IMR-90 (cell line): ENCODE data around the gene KRTAP5-3.

Source experiments
- CEBPB ChIP-seq: IDR thresholded peaks from 2 replicates; pipeline ENCODE4 v1.6.1; 2012; ENCODE audit warnings: low read depth, low read length, improper control_type of control experiment
- CHD1 ChIP-seq: IDR thresholded peaks from 2 replicates; pipeline ENCODE4 v1.6.1; 2012; ENCODE audit warnings: low read depth, low read length, improper control_type of control experiment
- FOS ChIP-seq: fragments of 150-350 bp; IDR thresholded peaks from 2 replicates; pipeline ENCODE4 v1.6.1; 2016; ENCODE audit warnings: low read depth, low read length
- MAZ ChIP-seq: IDR thresholded peaks from 2 replicates; pipeline ENCODE4 v1.6.1; 2012; ENCODE audit warnings: low read depth, mild to moderate bottlenecking, low read length, improper control_type of control experiment, moderate library complexity, borderline replicate concordance
- MXI1 ChIP-seq: IDR thresholded peaks from 2 replicates; pipeline ENCODE4 v1.6.1; 2012; ENCODE audit warnings: low read depth, mild to moderate bottlenecking, low read length, moderate library complexity, borderline replicate concordance
- POLR2A ChIP-seq: IDR thresholded peaks from 2 replicates; pipeline ENCODE4 v1.6.1; 2012; ENCODE audit warnings: mild to moderate bottlenecking, low read depth, low read length
- RAD21 ChIP-seq: IDR thresholded peaks from 2 replicates; pipeline ENCODE4 v1.6.1; 2012; ENCODE audit warnings: low read length, improper control_type of control experiment
- RCOR1 ChIP-seq: IDR thresholded peaks from 2 replicates; pipeline ENCODE4 v1.6.1; 2012; ENCODE audit warnings: mild to moderate bottlenecking, low read length, improper control_type of control experiment; ENCODE audit not compliant: insufficient replicate concordance
- RFX5 ChIP-seq: IDR thresholded peaks from 2 replicates; pipeline ENCODE4 v1.8.0; 2012; ENCODE audit warnings: low read depth, mild to moderate bottlenecking, low read length, moderate library complexity
- TF ChIP-seq, protein P1 (sequence below): conservative IDR thresholded peaks from 2 replicates; pipeline ENCODE4 v1.5.1; 2012; ENCODE audit warnings: mild to moderate bottlenecking, low read depth, low read length, improper control_type of control experiment

DNA sequence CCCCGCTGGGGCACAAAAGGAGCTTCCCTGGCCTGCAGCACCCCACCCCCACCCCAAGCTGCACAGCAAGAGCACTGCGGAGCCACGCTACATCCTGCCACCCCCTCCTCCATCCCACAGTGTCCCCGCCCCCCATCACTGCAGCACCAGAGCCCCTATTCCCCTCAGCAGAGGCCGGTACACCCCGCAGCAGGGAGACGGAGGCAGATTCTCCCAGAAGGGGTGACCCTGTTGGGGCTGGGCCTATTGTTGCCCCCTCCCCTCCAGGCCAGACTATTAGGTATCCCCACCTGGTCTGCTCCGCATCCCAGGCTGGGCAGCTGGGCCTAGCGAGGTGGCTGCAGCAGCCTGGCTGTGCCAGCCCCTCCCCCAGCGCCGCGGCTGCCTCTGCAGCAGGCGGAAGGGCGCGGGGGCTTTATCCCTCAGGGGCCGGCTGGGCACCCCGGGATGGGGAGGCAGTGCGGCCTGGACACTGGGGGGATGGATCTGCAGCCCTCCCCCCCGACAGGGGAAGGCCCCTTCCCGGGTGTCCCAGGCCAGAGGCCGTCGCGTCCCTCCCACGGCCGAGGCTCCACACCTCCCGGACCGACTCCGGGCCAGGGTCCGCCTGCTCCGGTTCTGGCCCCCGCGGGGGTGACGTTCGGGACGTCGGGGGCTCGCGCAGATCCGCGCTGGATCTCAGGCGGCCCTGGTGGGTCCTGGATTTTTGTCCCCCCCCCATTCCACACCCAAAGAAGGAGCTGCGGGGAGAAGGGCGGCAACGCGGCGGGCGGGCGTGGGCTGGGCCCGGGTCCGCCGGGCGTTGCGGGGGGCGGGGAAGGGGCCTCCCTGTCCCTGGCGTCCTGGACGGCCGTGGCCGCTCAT lies 37.1 kb downstream of the KRTAP5-3 start:
- TF ChIP-seq, protein P1, sequence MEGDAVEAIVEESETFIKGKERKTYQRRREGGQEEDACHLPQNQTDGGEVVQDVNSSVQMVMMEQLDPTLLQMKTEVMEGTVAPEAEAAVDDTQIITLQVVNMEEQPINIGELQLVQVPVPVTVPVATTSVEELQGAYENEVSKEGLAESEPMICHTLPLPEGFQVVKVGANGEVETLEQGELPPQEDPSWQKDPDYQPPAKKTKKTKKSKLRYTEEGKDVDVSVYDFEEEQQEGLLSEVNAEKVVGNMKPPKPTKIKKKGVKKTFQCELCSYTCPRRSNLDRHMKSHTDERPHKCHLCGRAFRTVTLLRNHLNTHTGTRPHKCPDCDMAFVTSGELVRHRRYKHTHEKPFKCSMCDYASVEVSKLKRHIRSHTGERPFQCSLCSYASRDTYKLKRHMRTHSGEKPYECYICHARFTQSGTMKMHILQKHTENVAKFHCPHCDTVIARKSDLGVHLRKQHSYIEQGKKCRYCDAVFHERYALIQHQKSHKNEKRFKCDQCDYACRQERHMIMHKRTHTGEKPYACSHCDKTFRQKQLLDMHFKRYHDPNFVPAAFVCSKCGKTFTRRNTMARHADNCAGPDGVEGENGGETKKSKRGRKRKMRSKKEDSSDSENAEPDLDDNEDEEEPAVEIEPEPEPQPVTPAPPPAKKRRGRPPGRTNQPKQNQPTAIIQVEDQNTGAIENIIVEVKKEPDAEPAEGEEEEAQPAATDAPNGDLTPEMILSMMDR, result no peak
- TF ChIP-seq FOS, result no peak
- no peak for TF ChIP-seq POLR2A
- no peak for TF ChIP-seq CEBPB
- TF ChIP-seq RCOR1, result no peak
- TF ChIP-seq MAZ, result peak; percentile 5; the same call in 1 of the 2 replicates
- no peak for TF ChIP-seq MXI1
- no peak for TF ChIP-seq RAD21
- TF ChIP-seq CHD1, result no peak
- no peak for TF ChIP-seq RFX5
